Neural cell (in vitro differentiated cells): ENCODE data around the gene APRT. TPM values are rescaled to one million over a fixed set of nuclear protein-coding genes. Genes with fewer than 3 reads are reported as not detected.

Source experiments
- H2AFZ ChIP-seq: fragments of 200-600, 300-800 bp; sonication (generic), shearing (Covaris generic); 2 replicates; pipeline ENCODE4 v1.6.0; 2014; ENCODE audit warnings: low read depth, mild to moderate bottlenecking, antibody characterized with exemption, low read length, moderate library complexity
- H3F3A ChIP-seq: fragments of 200-600 bp; shearing (Covaris generic); 2 replicates; pipeline ENCODE4 v1.6.1; 2016; ENCODE audit warnings: mild to moderate bottlenecking, moderate library complexity, mixed read lengths, antibody characterized with exemption, low read length; ENCODE audit not compliant: insufficient read depth, poor library complexity, severe bottlenecking
- H3K27ac ChIP-seq: fragments of 200-600, 300-800 bp; sonication (generic), shearing (Covaris generic); 2 replicates; pipeline ENCODE4 v1.5.1; 2014; ENCODE audit warnings: mild to moderate bottlenecking, low read length, moderate library complexity
- H3K27me3 ChIP-seq: fragments of 300-800, 200-600 bp; sonication (generic), shearing (Covaris generic); 2 replicates; pipeline ENCODE4 v1.6.0; 2014; ENCODE audit warnings: mild to moderate bottlenecking, low read depth, low read length, moderate library complexity; ENCODE audit not compliant: insufficient read depth
- H3K36me3 ChIP-seq: fragments of 300-800, 200-600 bp; sonication (generic), shearing (Covaris generic); 2 replicates; pipeline ENCODE4 v1.5.1; 2014; ENCODE audit warnings: mild to moderate bottlenecking, antibody characterized with exemption, low read length, moderate library complexity; ENCODE audit not compliant: insufficient read depth
- H3K4me2 ChIP-seq: fragments of 300-800, 200-600 bp; sonication (generic), shearing (Covaris generic); 2 replicates; pipeline ENCODE4 v1.6.0; 2014; ENCODE audit warnings: mild to moderate bottlenecking, low read length
- H3K4me3 ChIP-seq: fragments of 300-800, 200-600 bp; sonication (generic), shearing (Covaris generic); 2 replicates; pipeline ENCODE4 v1.5.1; 2014; ENCODE audit warnings: mild to moderate bottlenecking, low read length, moderate library complexity
- H3K79me2 ChIP-seq: fragments of 200-600 bp; shearing (Covaris generic); replicated peaks from 2 replicates; pipeline ENCODE4 v1.6.0; 2014; ENCODE audit warnings: mild to moderate bottlenecking, low read length, moderate library complexity; ENCODE audit not compliant: insufficient read depth
- H3K9ac ChIP-seq: fragments of 300-800, 200-600 bp; sonication (generic), shearing (Covaris generic); 2 replicates; pipeline ENCODE4 v1.6.1; 2016; ENCODE audit warnings: mild to moderate bottlenecking, low read length, mixed read lengths
- H3K9me2 ChIP-seq: fragments of 200-600 bp; shearing (Covaris generic); 2 replicates; pipeline ENCODE4 v1.6.1; 2016; ENCODE audit warnings: mild to moderate bottlenecking, low read length, mixed read lengths; ENCODE audit not compliant: insufficient read depth
- H3K9me3 ChIP-seq: fragments of 200-600, 300-800 bp; sonication (generic), shearing (Covaris generic); 2 replicates; pipeline ENCODE4 v1.6.1; 2016; ENCODE audit warnings: mild to moderate bottlenecking, mixed run types, low read length, moderate library complexity, mixed read lengths
- H4K20me1 ChIP-seq: fragments of 200-600 bp; shearing (Covaris generic); 2 replicates; pipeline ENCODE4 v1.6.1; 2016; ENCODE audit warnings: mild to moderate bottlenecking, mixed run types; ENCODE audit not compliant: insufficient read depth
- CTCF ChIP-seq: fragments of 450-650 bp; IDR thresholded peaks from 2 replicates; pipeline ENCODE4 v1.5.1; 2014; ENCODE audit warnings: antibody characterized with exemption, mild to moderate bottlenecking, moderate library complexity; ENCODE audit not compliant: poor library complexity, severe bottlenecking
- EP300 ChIP-seq: fragments of 450-650 bp; conservative IDR thresholded peaks from 2 replicates; pipeline ENCODE4 v1.6.1; 2014; ENCODE audit warnings: antibody characterized with exemption, mild to moderate bottlenecking, moderate library complexity; ENCODE audit not compliant: poor library complexity, severe bottlenecking
- EZH2 ChIP-seq: fragments of 200-600, 300-800 bp; shearing (Covaris generic), sonication (generic); IDR thresholded peaks from 2 replicates; pipeline ENCODE4 v1.6.1; 2014; ENCODE audit warnings: antibody characterized with exemption, low read length, borderline replicate concordance, mild to moderate bottlenecking; ENCODE audit not compliant: insufficient read depth, poor library complexity, severe bottlenecking
- MXI1 ChIP-seq: fragments of 450-650 bp; conservative IDR thresholded peaks from 2 replicates; pipeline ENCODE4 v1.6.1; 2014; ENCODE audit warnings: antibody characterized with exemption, mild to moderate bottlenecking; ENCODE audit not compliant: poor library complexity, severe bottlenecking
- POLR2AphosphoS5 ChIP-seq: IDR thresholded peaks from 2 replicates; pipeline ENCODE4 v1.6.1; 2012
- RAD21 ChIP-seq: fragments of 450-650 bp; conservative IDR thresholded peaks from 2 replicates; pipeline ENCODE4 v1.6.1; 2014; ENCODE audit warnings: antibody characterized with exemption, mild to moderate bottlenecking, moderate library complexity
- REST ChIP-seq: IDR thresholded peaks from 2 replicates; pipeline ENCODE4 v1.6.1; 2012; ENCODE audit warnings: borderline replicate concordance
- SMC3 ChIP-seq: fragments of 450-650 bp; conservative IDR thresholded peaks from 2 replicates; pipeline ENCODE4 v1.6.1; 2014; ENCODE audit warnings: antibody characterized with exemption, mild to moderate bottlenecking, moderate library complexity; ENCODE audit not compliant: poor library complexity
- TAF1 ChIP-seq: IDR thresholded peaks from 2 replicates; pipeline ENCODE4 v1.6.1; 2012; ENCODE audit warnings: low read depth
- polyA plus RNA-seq: library from polyadenylated mRNA; depleted of rRNA; stranded (reverse); fragments of >200 nt; gene quantifications from 2 replicates; pipeline ENCODE4 v1.2.3, GENCODE V29; 2014

APRT gene
- polyA plus RNA-seq, 1 donor from 2014 or later, result 52.0 TPM

- Histone ChIP-seq H3F3A (no peaks in the 10 kb centered on the region), H3K9me3 (no peaks in the 10 kb centered on the region), H4K20me1 (no peaks in the 10 kb centered on the region), H3K36me3 (no peaks in the 10 kb centered on the region), H2AFZ (no peak overlapping the region), H3K79me2 (no peaks in the 10 kb centered on the region), H3K9me2 (no peaks in the 10 kb centered on the region), H3K4me2 (no peak overlapping the region), H3K27me3 (no peaks in the 10 kb centered on the region), H3K4me3 (no peak overlapping the region), H3K9ac (no peak overlapping the region), H3K27ac (no peak overlapping the region)
- no peak for TF ChIP-seq MXI1
- no peak for TF ChIP-seq TAF1
- TF ChIP-seq POLR2AphosphoS5, result no peak
- TF ChIP-seq SMC3, result no peak
- TF ChIP-seq EP300, result no peak
- TF ChIP-seq RAD21, result no peak
- TF ChIP-seq EZH2, result no peak
- TF ChIP-seq CTCF, result no peak
- no peak for TF ChIP-seq REST
Observed at GRCh38 chr16:88816736-88817535, 5.2 kb upstream of the APRT start.

- Histone ChIP-seq H3K27ac (no peak overlapping the region), H3K9me3 (no peaks in the 10 kb centered on the region), H3K79me2 (no peaks in the 10 kb centered on the region), H3K36me3 (no peaks in the 10 kb centered on the region), H3K9ac (no peak overlapping the region), H3K4me2 (no peak overlapping the region), H3K9me2 (no peaks in the 10 kb centered on the region), H4K20me1 (no peaks in the 10 kb centered on the region), H2AFZ (no peak overlapping the region), H3F3A (no peaks in the 10 kb centered on the region), H3K27me3 (no peaks in the 10 kb centered on the region), H3K4me3 (no peak overlapping the region)
- TF ChIP-seq CTCF, result peak; percentile 66
- TF ChIP-seq SMC3, result peak; percentile 67
- peak; percentile 67 for TF ChIP-seq RAD21
- TF ChIP-seq POLR2AphosphoS5, result no peak
Observed at GRCh38 chr16:88815901-88816589, 4.3 kb upstream of the APRT start.
